ENCODE results near the gene TBL2.
A peak's percentile ranks its signal among the peaks of the same experiment; 100 is the strongest.
"Not testable (repeated sequence)": the region's sequence is repeated elsewhere in the genome, so short reads cannot be mapped to it uniquely, and the experiment has no call there.

The TBL2 gene

DNA sequence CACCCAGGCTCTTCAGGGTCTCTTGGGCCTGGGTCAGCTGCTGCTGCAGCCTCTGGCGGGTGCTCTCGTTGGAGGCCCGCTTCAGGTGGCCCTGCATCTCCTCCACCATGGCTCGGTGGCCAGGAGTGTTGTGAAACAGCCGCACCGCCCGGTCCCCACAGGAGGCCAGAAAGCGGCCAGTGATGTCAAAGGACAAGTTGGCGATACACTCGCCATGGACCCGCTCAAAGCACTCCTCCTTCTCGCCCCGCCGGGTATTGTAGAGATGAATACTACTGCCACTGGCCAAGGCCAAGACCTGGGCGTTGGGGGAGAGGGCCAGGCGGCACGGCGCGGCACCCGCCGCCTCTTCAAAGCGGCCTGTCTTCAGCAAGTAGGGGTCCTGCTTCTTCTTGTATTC is 7.9 kb downstream of the TBL2 start:
- DNase-seq (ENCODE audit: low read depth): no peak

GRCh38 chr7:73569042-73569608 is 9.3 kb downstream of the TBL2 start:
- no peak for DNase-seq (ENCODE audit: low read depth)

DNA sequence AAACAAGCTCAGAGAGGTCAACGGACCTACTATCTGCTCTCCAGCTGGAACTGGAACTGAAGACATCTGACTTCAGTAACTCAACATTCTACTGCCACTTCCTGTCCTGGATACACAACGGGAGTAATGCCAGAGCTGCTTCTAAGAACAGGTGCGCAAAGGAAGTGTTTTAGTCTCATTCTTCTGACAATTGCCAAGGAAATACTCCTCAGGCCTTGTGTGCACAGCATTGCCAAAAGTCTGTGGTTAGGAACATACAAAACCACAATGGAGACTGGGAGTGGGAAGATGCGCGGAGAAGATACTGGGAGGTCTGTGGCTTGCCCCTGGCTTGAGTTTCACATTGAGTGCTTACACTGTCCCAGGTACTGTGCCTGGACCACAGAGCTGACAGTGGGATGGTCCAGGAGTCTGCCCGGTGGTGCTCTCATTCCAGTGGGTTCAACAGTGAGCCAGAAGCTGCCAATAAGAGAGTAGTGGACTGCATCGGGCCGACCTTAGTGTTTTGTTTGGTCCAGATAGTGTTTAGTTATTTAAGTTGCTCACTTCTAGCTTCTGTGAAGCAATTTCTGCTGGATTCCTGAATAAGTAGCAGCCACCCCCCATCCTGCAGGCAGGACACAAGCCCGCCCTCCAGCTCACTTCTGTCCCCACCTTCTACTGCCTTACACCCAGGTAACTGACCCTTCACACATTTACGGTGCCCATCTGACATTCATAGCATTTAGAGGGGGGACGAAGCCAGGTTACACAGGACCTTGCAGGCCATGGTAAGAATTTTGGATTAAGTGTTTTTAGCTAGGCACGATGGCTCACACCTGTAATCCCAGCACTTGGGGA is 10.3 kb downstream of the TBL2 start:
- DNase-seq (ENCODE audit: low read depth): no peak

DNA sequence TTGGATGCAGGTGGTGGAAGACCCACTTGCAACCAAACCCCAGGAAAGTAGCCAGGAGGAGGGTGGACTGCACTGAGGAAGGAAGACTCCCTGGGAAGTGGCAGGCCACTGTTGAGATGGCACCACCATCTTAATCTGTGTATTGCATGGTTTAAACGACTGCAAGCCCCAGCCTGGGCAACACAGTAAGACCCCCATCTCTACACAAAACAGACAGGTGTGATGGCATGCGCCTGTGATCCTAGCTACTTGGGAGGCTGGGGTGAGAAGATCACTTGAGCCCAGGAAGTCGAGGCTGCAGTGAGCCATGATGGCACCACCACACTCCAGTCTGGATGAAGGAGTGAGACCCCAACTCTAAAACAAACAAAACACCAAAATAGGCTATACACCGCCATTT is 11.2 kb downstream of the TBL2 start:
- no peak for DNase-seq (ENCODE audit: low read depth)

DNA sequence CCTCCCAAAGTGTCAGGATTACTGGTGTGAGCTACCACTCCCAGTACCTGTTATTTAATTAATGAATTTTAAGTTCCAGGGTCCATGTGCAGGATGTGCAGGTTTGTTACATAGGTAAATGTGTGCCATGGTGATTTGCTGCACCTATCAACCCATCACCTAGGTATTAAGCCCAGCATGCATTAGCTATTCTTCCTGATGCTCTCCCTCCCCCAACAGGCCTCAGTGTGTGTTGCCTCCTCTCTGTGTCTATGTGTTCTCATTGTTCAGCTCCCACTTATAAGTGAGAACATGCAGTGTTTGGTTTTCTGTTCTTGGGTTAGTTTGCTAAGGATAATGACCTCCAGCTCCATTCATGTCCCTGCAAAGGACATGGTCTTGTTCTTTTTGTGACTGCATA is 11.9 kb downstream of the TBL2 start:
- not testable (repeated sequence) for DNase-seq (ENCODE audit: low read depth)

- DNase-seq (ENCODE audit: low read depth): no peak
Measured at GRCh38 chr7:73565675-73566340, 12.6 kb downstream of the TBL2 start.

DNA sequence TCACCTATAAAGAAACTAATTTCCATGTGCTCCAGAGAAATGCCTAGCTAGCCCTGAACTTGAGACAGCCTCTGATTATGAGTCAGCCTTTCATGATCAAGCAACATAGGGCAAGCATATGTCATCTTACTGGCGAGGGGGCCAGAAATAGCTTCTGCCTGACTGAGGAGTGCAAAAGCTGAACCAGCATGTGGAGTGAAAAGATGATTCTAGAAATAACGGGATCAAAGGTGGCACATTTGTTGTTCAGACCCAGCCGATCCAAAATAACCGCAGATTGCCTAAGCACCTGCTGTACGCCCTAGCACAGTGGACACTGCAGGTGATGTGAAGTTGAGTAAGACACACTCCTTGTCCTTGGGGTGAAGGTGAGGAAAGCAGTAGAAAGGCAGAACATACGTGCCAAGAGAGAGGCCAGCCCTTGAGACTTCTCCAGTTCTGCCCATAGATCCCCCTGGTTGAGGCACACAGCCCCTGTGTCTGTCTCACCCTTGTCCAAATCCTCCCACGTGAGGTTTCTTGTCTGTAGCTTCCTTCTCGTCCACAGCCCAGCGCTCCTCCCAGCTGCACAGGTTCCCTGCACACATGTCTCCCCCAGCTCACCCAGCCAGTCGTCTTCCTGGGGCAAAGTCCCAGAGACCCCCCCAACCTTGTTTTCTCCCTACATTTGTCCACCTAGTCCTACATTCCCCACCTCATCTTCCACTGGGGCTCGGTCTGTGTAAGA is 18.1 kb downstream of the TBL2 start:
- no peak for DNase-seq (ENCODE audit: low read depth)

- DNase-seq (ENCODE audit: low read depth): peak; percentile 70
Measured at GRCh38 chr7:73557397-73558257, 20.8 kb downstream of the TBL2 start, which contains the start of gene BCL7B. Gene BCL7B, minus strand, starts transcription at chr7:73557690. Its CDS starts 112 bp downstream, at chr7:73557578.

- peak; percentile 91 for DNase-seq (ENCODE audit: low read depth)
Measured at GRCh38 chr7:73557108-73557396, 21.3 kb downstream of the TBL2 start.

GRCh38 chr7:73556208-73557107 is 21.9 kb downstream of the TBL2 start:
- DNase-seq (ENCODE audit: low read depth): no peak

GRCh38 chr7:73555411-73555982 is 22.9 kb downstream of the TBL2 start:
- DNase-seq (ENCODE audit: low read depth): no peak

DNA sequence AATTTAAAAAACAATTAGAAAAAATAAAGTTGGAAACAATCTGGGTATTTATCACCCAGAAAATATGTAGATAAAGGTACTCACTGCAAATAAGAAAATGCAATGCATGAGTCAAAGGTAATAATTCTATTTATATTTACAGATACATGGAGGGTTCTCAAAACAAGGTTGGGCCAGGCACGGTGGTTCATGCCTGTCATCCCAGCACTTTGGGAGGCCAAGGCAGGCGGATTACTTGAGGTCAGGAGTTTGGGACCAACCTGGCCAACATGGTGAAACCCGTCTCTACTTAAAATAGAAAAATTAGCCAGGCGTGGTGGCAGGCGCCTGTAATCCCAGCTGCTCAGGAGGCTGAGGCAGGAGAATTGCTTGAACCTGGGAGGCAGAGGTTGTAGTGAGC is 28.3 kb downstream of the TBL2 start:
- DNase-seq (ENCODE audit: low read depth): not testable (repeated sequence)

- no peak for DNase-seq (ENCODE audit: low read depth)
Measured at GRCh38 chr7:73549176-73549575, 29.2 kb downstream of the TBL2 start.

GRCh38 chr7:73547841-73548240 is 30.5 kb downstream of the TBL2 start:
- no peak for DNase-seq (ENCODE audit: low read depth)

DNA sequence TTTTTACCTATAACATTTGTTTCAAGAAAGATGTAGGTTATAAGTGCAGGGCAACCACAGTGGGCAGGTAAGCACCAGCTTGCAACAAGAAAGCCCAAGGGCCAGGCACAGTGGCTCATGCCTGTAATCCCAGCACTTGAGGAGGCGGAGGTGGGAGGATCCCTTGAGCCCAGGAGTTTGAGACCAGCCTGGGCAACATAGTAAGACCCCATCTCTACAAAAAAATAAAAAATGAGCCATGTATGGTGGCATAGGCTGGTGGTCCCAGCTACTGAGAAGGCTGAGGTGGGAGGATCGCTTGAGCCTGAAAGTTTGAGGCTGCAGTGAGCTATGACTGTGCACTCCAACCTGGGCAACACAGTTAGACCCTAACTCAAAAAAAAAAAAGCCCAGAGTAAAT is 33.7 kb downstream of the TBL2 start:
- no peak for DNase-seq (ENCODE audit: low read depth)

GRCh38 chr7:73541722-73542121 is 36.7 kb downstream of the TBL2 start:
- no peak for DNase-seq (ENCODE audit: low read depth)

DNA sequence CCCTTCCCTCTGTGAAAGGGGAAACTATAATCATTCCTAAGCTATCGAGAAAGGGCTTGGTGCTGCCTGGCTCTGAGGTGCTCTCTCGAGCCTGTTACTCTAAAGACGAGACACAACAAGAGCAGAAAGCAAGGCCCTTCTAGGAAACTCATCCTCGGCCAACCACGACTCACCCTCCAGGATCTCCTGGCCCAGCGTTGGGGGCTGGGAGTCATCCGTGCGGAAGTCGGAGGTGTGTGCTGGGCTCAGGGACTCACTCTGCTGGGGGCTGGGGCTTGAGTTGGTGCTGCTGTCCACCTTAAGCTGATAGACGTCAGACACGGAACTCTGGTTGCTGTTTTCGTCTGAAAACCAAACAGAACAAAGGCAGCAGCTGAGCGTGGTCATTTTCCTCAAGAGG is 38.7 kb downstream of the TBL2 start:
- no peak for DNase-seq (ENCODE audit: low read depth)

DNA sequence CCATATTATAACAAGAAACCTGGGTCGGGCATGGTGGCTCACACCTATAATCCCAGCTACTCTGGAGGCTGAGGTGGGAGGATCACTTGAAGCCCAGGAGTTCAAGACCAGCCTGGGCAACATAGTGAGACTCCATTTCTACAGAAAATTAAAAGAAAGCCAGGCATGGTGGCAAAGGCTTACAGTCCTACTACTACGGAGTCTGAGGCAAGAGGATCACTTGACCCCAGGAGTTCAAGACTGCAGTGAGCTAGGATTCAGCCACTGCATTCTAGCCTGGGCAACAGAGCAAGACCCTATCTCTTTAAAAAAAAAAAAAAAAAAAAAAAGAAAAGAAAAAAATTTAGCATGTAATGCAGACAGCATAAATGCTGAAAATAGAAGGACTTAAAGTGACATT is 39.9 kb downstream of the TBL2 start:
- not testable (repeated sequence) for DNase-seq (ENCODE audit: low read depth)

DNA sequence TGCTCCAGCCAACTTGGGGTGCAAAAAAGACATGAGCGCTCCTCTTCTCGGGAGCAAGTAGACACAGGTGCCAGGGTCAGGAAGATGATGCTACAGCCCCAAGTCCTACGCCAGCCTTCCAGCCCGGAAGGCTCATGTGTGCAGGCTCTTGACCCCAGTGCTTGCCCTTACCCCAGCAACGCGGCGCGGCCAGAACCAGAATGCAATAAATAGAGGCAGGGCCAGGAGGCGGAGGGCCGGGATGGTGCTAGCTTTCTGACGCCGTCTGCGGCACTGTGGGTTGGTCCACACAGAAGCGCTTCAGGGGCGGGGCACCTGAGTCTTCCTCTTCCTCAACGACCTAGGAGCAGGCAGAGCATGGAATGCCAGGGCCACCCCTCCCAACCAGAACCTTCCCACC is 41.3 kb downstream of the TBL2 start:
- no peak for DNase-seq (ENCODE audit: low read depth)

DNA sequence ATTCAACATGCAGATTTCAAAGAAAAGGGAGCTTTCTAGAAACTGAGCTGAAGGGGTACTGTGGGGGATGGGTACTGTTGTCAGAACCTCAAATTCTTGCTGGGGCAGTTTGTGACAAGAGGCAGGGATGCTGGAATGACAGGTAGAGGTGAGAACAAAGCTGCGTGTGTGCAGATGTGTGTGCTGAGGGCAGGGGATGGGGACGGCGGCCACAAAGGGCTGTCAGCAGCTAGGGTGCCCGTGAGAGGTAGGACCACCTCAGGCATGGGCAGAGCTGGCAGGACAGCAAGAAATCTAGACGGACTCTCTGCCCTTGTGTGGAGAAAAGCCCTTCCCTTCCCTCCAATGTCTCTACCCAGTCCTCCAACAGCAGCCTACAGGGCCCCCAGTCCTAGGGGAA is 41.9 kb downstream of the TBL2 start:
- DNase-seq (ENCODE audit: low read depth): no peak
